ENCODE data around the gene ARHGAP44. TPM values are rescaled to one million over a fixed set of nuclear protein-coding genes. Genes with fewer than 3 reads are reported as not detected.

The ARHGAP44 gene
- polyA plus RNA-seq, 1 experiment = 0.40 TPM

DNA sequence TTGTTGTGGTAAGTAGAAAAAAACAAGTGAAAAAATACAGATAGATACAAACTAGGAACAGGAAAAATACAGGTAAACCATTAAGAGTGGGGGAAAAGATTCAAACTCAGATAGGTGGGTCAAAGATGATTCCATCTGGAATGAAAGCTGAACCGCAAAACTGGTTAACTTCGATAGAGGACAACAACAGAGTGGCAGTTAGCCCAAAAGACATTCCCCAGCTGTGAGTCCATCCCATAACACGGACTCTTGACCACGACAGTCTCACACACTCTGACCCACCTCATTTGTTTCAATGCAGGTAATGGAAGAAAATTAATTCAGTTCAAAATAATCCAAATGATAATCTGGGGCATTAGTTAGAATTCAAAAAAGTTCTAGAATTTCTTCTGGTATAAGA, 215.0 kb downstream of the ARHGAP44 start:
- peaks cover 37% of the 10 kb centered on the region for H3K36me3 ChIP-seq (ENCODE audit: control insufficient read depth, insufficient read depth, low read length)
- POLR2A ChIA-PET = no interaction called here
- H3K27me3 ChIP-seq (ENCODE audit: control insufficient read depth, insufficient read depth, low read length) = no peaks in the 10 kb centered on the region
- no peak overlapping the region for H3K4me3 ChIP-seq (ENCODE audit: low read depth, low read length)
- no peak for TF ChIP-seq CTCF (IDR thresholded peaks at IDR 0.05; ENCODE audit: insufficient read depth, low read depth, low read length)
- CTCF ChIA-PET = interaction anchor here (0.5 to 4.4 kb wide), 10 partner anchors 10 to 824 kb away, joined by 3 to 29 read pairs (median 10); partner anchors contain the start of genes ELAC2 and MYOCD
- no peak for DNase-seq (ENCODE audit: low read depth)

DNA sequence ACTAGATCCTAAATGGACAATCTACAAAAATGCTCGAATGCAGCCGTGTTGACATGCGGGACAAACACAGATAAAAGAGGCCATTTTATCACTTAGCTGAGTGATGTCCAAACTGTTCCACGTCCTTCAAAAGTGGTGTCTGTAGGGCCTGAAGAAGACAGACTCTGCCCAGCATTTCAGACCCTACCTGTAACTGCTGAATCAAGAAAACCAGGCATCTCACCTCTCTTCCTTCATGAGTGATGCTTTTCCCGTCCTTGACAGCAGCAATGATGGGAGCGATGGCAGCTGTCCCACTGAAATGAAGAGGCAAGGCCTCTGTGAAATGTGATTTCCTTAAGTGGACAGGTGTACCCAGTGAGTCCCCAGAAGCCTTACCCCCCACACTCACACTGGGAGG, 216.2 kb downstream of the ARHGAP44 start:
- Histone ChIP-seq H3K4me3 (ENCODE audit: low read depth, low read length) (no peak overlapping the region), H3K27me3 (ENCODE audit: control insufficient read depth, insufficient read depth, low read length) (no peaks in the 10 kb centered on the region), H3K36me3 (ENCODE audit: control insufficient read depth, insufficient read depth, low read length) (peaks cover 30% of the 10 kb centered on the region)
- POLR2A ChIA-PET = no interaction called here
- DNase-seq (ENCODE audit: low read depth) = no peak
- CTCF ChIA-PET = interaction anchor here (1.3 to 4.4 kb wide), 3 partner anchors 14 to 24 kb away, joined by 5 to 28 read pairs (median 11); partner anchors contain the start of gene ELAC2
- TF ChIP-seq CTCF (IDR thresholded peaks at IDR 0.05; ENCODE audit: insufficient read depth, low read depth, low read length) = no peak

DNA sequence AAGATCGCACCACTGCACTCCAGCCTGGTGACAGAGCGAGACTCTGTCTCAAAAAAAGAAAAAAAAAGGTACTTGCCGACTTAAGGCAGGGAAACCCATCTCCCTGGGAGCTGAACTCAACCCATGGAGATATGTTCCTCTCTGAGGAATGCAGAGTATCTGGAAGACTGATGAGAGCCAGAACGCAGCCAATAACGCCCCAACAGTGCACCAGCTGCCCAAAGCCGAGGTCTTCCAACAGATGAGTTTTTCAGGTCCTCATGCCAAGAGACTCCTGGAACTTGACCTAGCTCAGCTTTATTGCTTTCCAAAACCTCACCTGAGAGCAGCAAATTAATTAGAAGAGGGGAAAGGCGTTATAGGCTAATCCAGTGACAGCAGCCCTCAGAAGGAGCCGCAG, 219.2 kb downstream of the ARHGAP44 start:
- ChIA-PET CTCF (interaction anchor here (0.6 to 2.0 kb wide), 4 partner anchors 9 to 595 kb away, joined by 3 to 4 read pairs (median 3); no protein-coding TSS in a partner anchor), POLR2A (no interaction called here)
- Histone ChIP-seq H3K36me3 (ENCODE audit: control insufficient read depth, insufficient read depth, low read length) (peaks cover 23% of the 10 kb centered on the region), H3K4me3 (ENCODE audit: low read depth, low read length) (no peak overlapping the region), H3K27me3 (ENCODE audit: control insufficient read depth, insufficient read depth, low read length) (no peaks in the 10 kb centered on the region)
- DNase-seq (ENCODE audit: low read depth) = no peak
- no peak for TF ChIP-seq CTCF (IDR thresholded peaks at IDR 0.05; ENCODE audit: insufficient read depth, low read depth, low read length)

GRCh38 chr17:13010959-13011358, 221.7 kb downstream of the ARHGAP44 start:
- no peak overlapping the region for H3K4me3 ChIP-seq (ENCODE audit: low read depth, low read length)
- H3K36me3 ChIP-seq (ENCODE audit: control insufficient read depth, insufficient read depth, low read length) = peaks cover 17% of the 10 kb centered on the region
- no peaks in the 10 kb centered on the region for H3K27me3 ChIP-seq (ENCODE audit: control insufficient read depth, insufficient read depth, low read length)
- DNase-seq (ENCODE audit: low read depth) = no peak
- ChIA-PET CTCF (interaction anchor here (1.1 to 1.5 kb wide), 2 partner anchors 19 to 830 kb away, joined by 3 to 7 read pairs; no protein-coding TSS in a partner anchor), POLR2A (no interaction called here)
- TF ChIP-seq CTCF (IDR thresholded peaks at IDR 0.05; ENCODE audit: insufficient read depth, low read depth, low read length) = no peak

DNA sequence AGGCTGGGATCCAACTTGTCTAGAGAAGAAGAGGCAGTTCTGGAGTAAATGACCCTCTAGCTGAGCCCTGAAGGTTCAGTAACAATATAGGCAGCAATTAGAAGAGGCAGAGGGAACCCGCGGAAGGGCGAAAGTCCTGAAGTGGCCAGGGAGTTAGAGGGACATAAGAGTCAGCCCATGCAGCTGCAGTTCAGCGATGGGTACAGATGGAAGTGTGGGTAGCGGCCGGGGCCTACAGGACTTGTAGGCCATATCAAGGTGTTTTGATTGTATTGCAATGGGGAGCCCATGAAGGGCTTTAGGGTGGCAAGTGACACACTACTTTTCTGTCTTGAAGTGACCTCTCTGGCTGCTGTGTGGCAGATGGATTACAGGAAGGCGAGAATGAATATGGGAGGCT, 225.5 kb downstream of the ARHGAP44 start:
- CTCF ChIA-PET = interaction anchor here (0.6 to 4.2 kb wide), 3 partner anchors 12 to 15 kb away, joined by 3 to 17 read pairs (median 3); no protein-coding TSS in a partner anchor
- peaks cover 12% of the 10 kb centered on the region for H3K36me3 ChIP-seq (ENCODE audit: control insufficient read depth, insufficient read depth, low read length)

More for the DNA sequence above, 225.5 kb downstream of the ARHGAP44 start:
- DNase-seq (ENCODE audit: low read depth) = no peak
- Histone ChIP-seq H3K27me3 (ENCODE audit: control insufficient read depth, insufficient read depth, low read length) (no peaks in the 10 kb centered on the region), H3K4me3 (ENCODE audit: low read depth, low read length) (no peak overlapping the region)
- POLR2A ChIA-PET = no interaction called here
- TF ChIP-seq CTCF (IDR thresholded peaks at IDR 0.05; ENCODE audit: insufficient read depth, low read depth, low read length) = no peak

Measured in BJ (cell line).